NB4 (cell line): Measurements from ENCODE around the gene SOCS1.

Experiments
- MYC ChIP-seq: IDR thresholded peaks from 2 replicates; pipeline ENCODE4 v1.6.1; 2011; ENCODE audit warnings: low read depth, low read length
- POLR2A ChIP-seq: IDR thresholded peaks from 2 replicates; pipeline ENCODE4 v1.6.1; 2011; ENCODE audit warnings: mild to moderate bottlenecking; ENCODE audit not compliant: insufficient read length; ENCODE audit errors: extremely low read depth
- TF ChIP-seq, protein P1 (sequence below): IDR thresholded peaks from one replicate; pipeline ENCODE4 v1.5.1; 2012; ENCODE audit warnings: low read depth, low read length
- TF ChIP-seq, protein P2 (sequence below): IDR thresholded peaks from 2 replicates; pipeline ENCODE4 v1.6.1; 2011; ENCODE audit warnings: low read depth, low read length

DNA sequence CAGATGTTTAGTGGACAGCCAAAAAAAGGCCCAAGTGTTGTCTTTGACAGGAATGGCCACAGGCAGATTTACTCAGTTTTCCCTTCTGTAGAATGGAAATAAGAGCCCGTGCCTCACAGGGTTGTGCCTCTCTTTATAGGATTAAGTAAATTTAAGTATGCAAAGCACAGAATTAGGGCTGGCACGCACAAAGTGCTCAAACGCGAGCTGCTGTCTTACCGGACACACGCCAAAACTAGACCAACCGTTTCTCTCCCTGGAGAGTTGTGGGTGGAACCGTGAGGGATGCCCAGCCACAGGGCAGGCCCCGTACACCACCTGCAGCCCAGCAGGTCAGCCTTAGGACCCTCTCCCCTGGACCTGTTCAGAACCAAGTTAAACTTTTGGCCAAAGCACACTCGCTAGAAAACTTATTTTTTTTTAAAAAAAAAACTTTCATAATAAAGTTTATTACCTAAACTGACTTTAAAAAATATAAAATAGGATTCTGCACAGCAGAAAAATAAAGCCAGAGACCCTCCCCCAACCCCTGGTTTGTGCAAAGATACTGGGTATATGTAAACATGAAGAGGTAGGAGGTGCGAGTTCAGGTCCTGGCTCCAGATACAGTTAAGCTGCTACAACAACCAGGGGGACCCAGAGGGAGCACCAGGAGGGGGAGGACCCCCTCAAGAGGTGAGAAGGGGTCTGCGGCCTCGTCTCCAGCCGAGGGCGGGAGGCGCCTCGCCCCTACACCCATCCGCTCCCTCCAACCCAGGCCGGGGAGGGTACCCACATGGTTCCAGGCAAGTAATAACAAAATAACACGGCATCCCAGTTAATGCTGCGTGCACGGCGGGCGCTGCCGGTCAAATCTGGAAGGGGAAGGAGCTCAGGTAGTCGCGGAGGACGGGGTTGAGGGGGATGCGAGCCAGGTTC, 1.8 kb downstream of the SOCS1 start:
- TF ChIP-seq, protein P1, sequence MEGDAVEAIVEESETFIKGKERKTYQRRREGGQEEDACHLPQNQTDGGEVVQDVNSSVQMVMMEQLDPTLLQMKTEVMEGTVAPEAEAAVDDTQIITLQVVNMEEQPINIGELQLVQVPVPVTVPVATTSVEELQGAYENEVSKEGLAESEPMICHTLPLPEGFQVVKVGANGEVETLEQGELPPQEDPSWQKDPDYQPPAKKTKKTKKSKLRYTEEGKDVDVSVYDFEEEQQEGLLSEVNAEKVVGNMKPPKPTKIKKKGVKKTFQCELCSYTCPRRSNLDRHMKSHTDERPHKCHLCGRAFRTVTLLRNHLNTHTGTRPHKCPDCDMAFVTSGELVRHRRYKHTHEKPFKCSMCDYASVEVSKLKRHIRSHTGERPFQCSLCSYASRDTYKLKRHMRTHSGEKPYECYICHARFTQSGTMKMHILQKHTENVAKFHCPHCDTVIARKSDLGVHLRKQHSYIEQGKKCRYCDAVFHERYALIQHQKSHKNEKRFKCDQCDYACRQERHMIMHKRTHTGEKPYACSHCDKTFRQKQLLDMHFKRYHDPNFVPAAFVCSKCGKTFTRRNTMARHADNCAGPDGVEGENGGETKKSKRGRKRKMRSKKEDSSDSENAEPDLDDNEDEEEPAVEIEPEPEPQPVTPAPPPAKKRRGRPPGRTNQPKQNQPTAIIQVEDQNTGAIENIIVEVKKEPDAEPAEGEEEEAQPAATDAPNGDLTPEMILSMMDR, result no peak
- TF ChIP-seq POLR2A (no peak), MYC (no peak)
- TF ChIP-seq, protein P2, sequence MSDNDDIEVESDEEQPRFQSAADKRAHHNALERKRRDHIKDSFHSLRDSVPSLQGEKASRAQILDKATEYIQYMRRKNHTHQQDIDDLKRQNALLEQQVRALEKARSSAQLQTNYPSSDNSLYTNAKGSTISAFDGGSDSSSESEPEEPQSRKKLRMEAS, result 0 out of 2 replicates have a peak, but pooled peaks have one; percentile 28
